Caco-2 (cell line): ENCODE data around the gene HIPK2. TPM values are rescaled to one million over a fixed set of nuclear protein-coding genes. Genes with fewer than 3 reads are reported as not detected.

ENCODE experiments used
- BruUV-seq: library from RNA; stranded (reverse); fragments of 400-500 nt; replicated peaks from 2 replicates; lab custom pipeline; 2021; lab: Mats Ljungman, UMichigan
- CTCF ChIA-PET: fragments of 300-600 bp; sonication (Branson Sonifier 250); formaldehyde crosslinking; loops from one replicate; lab custom pipeline; 2022; ENCODE audit warnings: antibody characterized with exemption; lab: Charles Lee
- POLR2A ChIA-PET: fragments of 300-600 bp; sonication (Branson Sonifier 250); formaldehyde crosslinking; loops from one replicate; lab custom pipeline; 2022; ENCODE audit warnings: antibody characterized with exemption; lab: Charles Lee
- DNase-seq, 2 experiments: peaks; one replicate each; pipeline versions ENCODE4 v3.0.0 to v3.0.0-alpha.2; 2020 to 2022
- H3K27me3 ChIP-seq: replicated peaks from 2 replicates; pipeline ENCODE4 v1.6.0; 2011; ENCODE audit warnings: low read length; ENCODE audit not compliant: control insufficient read depth, insufficient read depth
- H3K36me3 ChIP-seq: 2 replicates; pipeline ENCODE4 v1.5.1; 2011; ENCODE audit warnings: low read length; ENCODE audit not compliant: control insufficient read depth, insufficient read depth
- H3K4me1 ChIP-seq: fragments of 250-450 bp; sonication (Bioruptor Pico); 2 replicates; pipeline ENCODE4 v1.5.1; 2020; ENCODE audit warnings: mild to moderate bottlenecking
- H3K4me3 ChIP-seq: 2 replicates; pipeline ENCODE4 v1.5.1; 2011; ENCODE audit warnings: low read depth, mild to moderate bottlenecking, control low read depth, low read length
- H3K9me3 ChIP-seq: fragments of 250-450 bp; sonication (Bioruptor Pico); 2 replicates; pipeline ENCODE4 v1.5.1; 2020; ENCODE audit warnings: mild to moderate bottlenecking, moderate library complexity
- H3K27ac Mint-ChIP-seq: one replicate; pipeline ENCODE4 v1.8.0; 2022; ENCODE audit warnings: mixed read lengths; ENCODE audit not compliant: unreplicated experiment
- H3K27me3 Mint-ChIP-seq: one replicate; pipeline ENCODE4 v1.8.0; 2022; ENCODE audit warnings: mixed read lengths; ENCODE audit not compliant: insufficient read depth, unreplicated experiment
- H3K36me3 Mint-ChIP-seq: one replicate; pipeline ENCODE4 v1.8.0; 2022; ENCODE audit warnings: mild to moderate bottlenecking, mixed read lengths; ENCODE audit not compliant: insufficient read depth, unreplicated experiment
- H3K4me1 Mint-ChIP-seq: one replicate; pipeline ENCODE4 v1.8.0; 2022; ENCODE audit warnings: low read depth, mixed read lengths; ENCODE audit not compliant: unreplicated experiment
- H3K4me3 Mint-ChIP-seq: one replicate; pipeline ENCODE4 v1.8.0; 2022; ENCODE audit warnings: mild to moderate bottlenecking, moderate library complexity, mixed read lengths; ENCODE audit not compliant: unreplicated experiment
- H3K9me3 Mint-ChIP-seq: one replicate; pipeline ENCODE4 v1.8.0; 2022; ENCODE audit warnings: mixed read lengths; ENCODE audit not compliant: unreplicated experiment
- intact Hi-C: fragments of 100-400 bp; cut with micrococcal nuclease; formaldehyde crosslinking; loops from one replicate; pipeline ENCODE4 v1.10.0; 2022; ENCODE audit not compliant: unreplicated experiment
- total RNA-seq: library from RNA; stranded (reverse); gene quantifications from 2 replicates; pipeline ENCODE4 v1.2.3, GENCODE V29; 2022
- TF ChIP-seq, protein P1 (sequence below), 2 experiments: fragments of 200-600 bp in 1 of 2; IDR thresholded peaks; 1 replicate in 1 of 2; 2 replicates in 1 of 2; pipeline versions ENCODE4 v1.5.1 to v1.8.0; 2011 to 2022; ENCODE audit warnings: antibody characterized with exemption in 1 of 2, control low read depth in 1 of 2, inconsistent platforms in 1 of 2, low read depth in 1 of 2, low read length in 1 of 2, mild to moderate bottlenecking in 1 of 2, moderate library complexity in 1 of 2; ENCODE audit not compliant: insufficient read depth in 1 of 2, severe bottlenecking in 1 of 2, unreplicated experiment in 1 of 2

The HIPK2 gene
- total RNA-seq, 1 experiment from 2014 or later: 42.8 TPM

- CTCF ChIA-PET: no interaction called here
- intact Hi-C loops: loop anchor here (5.0 kb wide), 1 partner anchor 55 kb away; no protein-coding TSS in a partner anchor
Measured at GRCh38 chr7:139737221-139738100, 40.3 kb downstream of the HIPK2 start.

GRCh38 chr7:139735912-139736595, 41.7 kb downstream of the HIPK2 start:
- Histone ChIP-seq H3K4me1 (peaks cover 17% of the 10 kb centered on the region), H3K36me3 (no peaks in the 10 kb centered on the region), H3K4me3 (no peak overlapping the region), H3K9me3 (no peaks in the 10 kb centered on the region), H3K27me3 (no peaks in the 10 kb centered on the region)
- intact Hi-C loops: loop anchor here (5.0 kb wide), 1 partner anchor 54 kb away; no protein-coding TSS in a partner anchor
- H3K4me3 Mint-ChIP-seq: no peak overlapping the region
- TF ChIP-seq, protein P1, sequence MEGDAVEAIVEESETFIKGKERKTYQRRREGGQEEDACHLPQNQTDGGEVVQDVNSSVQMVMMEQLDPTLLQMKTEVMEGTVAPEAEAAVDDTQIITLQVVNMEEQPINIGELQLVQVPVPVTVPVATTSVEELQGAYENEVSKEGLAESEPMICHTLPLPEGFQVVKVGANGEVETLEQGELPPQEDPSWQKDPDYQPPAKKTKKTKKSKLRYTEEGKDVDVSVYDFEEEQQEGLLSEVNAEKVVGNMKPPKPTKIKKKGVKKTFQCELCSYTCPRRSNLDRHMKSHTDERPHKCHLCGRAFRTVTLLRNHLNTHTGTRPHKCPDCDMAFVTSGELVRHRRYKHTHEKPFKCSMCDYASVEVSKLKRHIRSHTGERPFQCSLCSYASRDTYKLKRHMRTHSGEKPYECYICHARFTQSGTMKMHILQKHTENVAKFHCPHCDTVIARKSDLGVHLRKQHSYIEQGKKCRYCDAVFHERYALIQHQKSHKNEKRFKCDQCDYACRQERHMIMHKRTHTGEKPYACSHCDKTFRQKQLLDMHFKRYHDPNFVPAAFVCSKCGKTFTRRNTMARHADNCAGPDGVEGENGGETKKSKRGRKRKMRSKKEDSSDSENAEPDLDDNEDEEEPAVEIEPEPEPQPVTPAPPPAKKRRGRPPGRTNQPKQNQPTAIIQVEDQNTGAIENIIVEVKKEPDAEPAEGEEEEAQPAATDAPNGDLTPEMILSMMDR (IDR thresholded peaks at IDR 0.05; ENCODE audit: insufficient read depth in 1 of 2, low read depth in 1 of 2, low read length in 1 of 2, severe bottlenecking in 1 of 2, unreplicated experiment in 1 of 2): no peak
- H3K27me3 Mint-ChIP-seq: no peaks in the 10 kb centered on the region
- H3K9me3 Mint-ChIP-seq: no peaks in the 10 kb centered on the region
- peaks cover 19% of the 10 kb centered on the region for H3K4me1 Mint-ChIP-seq
- no peak for DNase-seq
- no peaks in the 10 kb centered on the region for H3K36me3 Mint-ChIP-seq
- POLR2A ChIA-PET: no interaction called here
- no TSS peak for BruUV-seq
- no peak overlapping the region for H3K27ac Mint-ChIP-seq
- CTCF ChIA-PET: no interaction called here

More at GRCh38 chr7:139737221-139738100, 40.3 kb downstream of the HIPK2 start:
- no peak overlapping the region for H3K4me3 ChIP-seq
- H3K4me1 ChIP-seq: peaks cover 20% of the 10 kb centered on the region
- Mint-ChIP-seq H3K36me3 (no peaks in the 10 kb centered on the region), H3K27ac (no peak overlapping the region), H3K4me3 (no peak overlapping the region), H3K27me3 (no peaks in the 10 kb centered on the region), H3K4me1 (peaks cover 13% of the 10 kb centered on the region), H3K9me3 (no peaks in the 10 kb centered on the region)
- no peaks in the 10 kb centered on the region for H3K36me3 ChIP-seq
- BruUV-seq: no TSS peak
- DNase-seq: no peak
- TF ChIP-seq, protein P1 (IDR thresholded peaks at IDR 0.05; ENCODE audit: insufficient read depth in 1 of 2, low read depth in 1 of 2, low read length in 1 of 2, severe bottlenecking in 1 of 2, unreplicated experiment in 1 of 2): no peak
- H3K27me3 ChIP-seq: no peaks in the 10 kb centered on the region
- POLR2A ChIA-PET: no interaction called here
- no peaks in the 10 kb centered on the region for H3K9me3 ChIP-seq

GRCh38 chr7:139735466-139735865, 42.3 kb downstream of the HIPK2 start:
- peaks cover 19% of the 10 kb centered on the region for H3K4me1 Mint-ChIP-seq
- ChIA-PET CTCF (no interaction called here), POLR2A (no interaction called here)
- H3K9me3 ChIP-seq: no peaks in the 10 kb centered on the region
- no peaks in the 10 kb centered on the region for H3K9me3 Mint-ChIP-seq
- H3K36me3 ChIP-seq: no peaks in the 10 kb centered on the region
- intact Hi-C loops: loop anchor here (5.0 kb wide), 1 partner anchor 53 kb away; no protein-coding TSS in a partner anchor
- H3K4me3 Mint-ChIP-seq: no peak overlapping the region
- TF ChIP-seq, protein P1 (IDR thresholded peaks at IDR 0.05; ENCODE audit: insufficient read depth in 1 of 2, low read depth in 1 of 2, low read length in 1 of 2, severe bottlenecking in 1 of 2, unreplicated experiment in 1 of 2): no peak
- no peak for DNase-seq
- H3K36me3 Mint-ChIP-seq: no peaks in the 10 kb centered on the region
- no peaks in the 10 kb centered on the region for H3K27me3 ChIP-seq
- BruUV-seq: no TSS peak
- no peaks in the 10 kb centered on the region for H3K27me3 Mint-ChIP-seq
- no peak overlapping the region for H3K27ac Mint-ChIP-seq
- no peak overlapping the region for H3K4me3 ChIP-seq
- peaks cover 11% of the 10 kb centered on the region for H3K4me1 ChIP-seq
